K562 (cell line): ENCODE measurements around the gene KLHL14. TPM values are rescaled to one million over a fixed set of nuclear protein-coding genes. Genes with fewer than 3 reads are reported as not detected.

Experiments used
- ATAC-seq: fragments of 200-7000 bp; cut with Tn5 transposase; 3 replicates; pipeline ENCODE4 v1.9.1; 2020; ENCODE audit warnings: moderate library complexity
- BruUV-seq: library from RNA; stranded (reverse); fragments of 400-500 nt; replicated peaks from 2 replicates; lab custom pipeline; 2021; lab: Mats Ljungman, UMichigan
- CTCF ChIA-PET: fragments of 300-600 bp; formaldehyde crosslinking; extraction: SDS; loops from one replicate; lab custom pipeline; 2021; ENCODE audit warnings: low intra/inter-chr PET ratio; lab: Yijun Ruan, JAX
- POLR2A ChIA-PET: fragments of 300-600, 350-650 bp; sonication (Branson Sonifier 250); formaldehyde crosslinking; extraction: SDS; loops from one replicate; lab custom pipeline; 2021; ENCODE audit warnings: antibody characterized with exemption, inconsistent platforms; lab: Yijun Ruan, JAX
- DNase-seq, 4 experiments: peaks; one replicate each; pipeline versions ENCODE4 v3.0.0 to v3.0.0-alpha.2; 2011 to 2018; ENCODE audit warnings: low spot score in 3 of 4, mixed read lengths in 3 of 4; ENCODE audit errors: extremely low read depth in 1 of 4
- FAIRE-seq: peaks from 2 replicates; lab custom pipeline; 2011; peaks lifted over from hg19 to GRCh38; lab: Jason Lieb, UNC
- H2AFZ ChIP-seq: 2 replicates; pipeline ENCODE4 v1.6.0; 2011; ENCODE audit warnings: low read depth, low read length, control low read depth, inconsistent platforms
- H3K27ac ChIP-seq: fragments of 200-600 bp; 3 replicates; pipeline ENCODE4 v1.8.0; 2011; ENCODE audit warnings: low read depth, mild to moderate bottlenecking, control low read depth, inconsistent platforms, low read length, moderate library complexity, mixed read lengths; ENCODE audit errors: extremely low read depth
- H3K27me3 ChIP-seq, 2 experiments: fragments of 300-600 bp in 1 of 2; 2 replicates in 1 of 2; 3 replicates in 1 of 2; pipeline versions ENCODE4 v1.6.0 to v1.8.0; 2011; ENCODE audit warnings: inconsistent platforms in 2 of 2, low read length in 2 of 2, mild to moderate bottlenecking in 1 of 2, mixed read lengths in 1 of 2, moderate library complexity in 1 of 2; ENCODE audit not compliant: control insufficient read depth in 2 of 2, insufficient read depth in 2 of 2
- H3K36me3 ChIP-seq: fragments of 300-600 bp; 3 replicates; pipeline ENCODE4 v1.8.0; 2011; ENCODE audit warnings: mild to moderate bottlenecking, low read length, inconsistent platforms; ENCODE audit not compliant: control insufficient read depth, insufficient read depth
- H3K4me1 ChIP-seq, 2 experiments: fragments of 200-600 bp in 1 of 2; replicated peaks in 1 of 2; 2 replicates in 1 of 2; 3 replicates in 1 of 2; pipeline versions ENCODE4 v1.5.1 to v1.8.0; 2011; ENCODE audit warnings: inconsistent platforms in 2 of 2, low read length in 2 of 2, mild to moderate bottlenecking in 1 of 2, mixed read lengths in 1 of 2, moderate library complexity in 1 of 2; ENCODE audit not compliant: control insufficient read depth in 2 of 2, insufficient read depth in 2 of 2
- H3K4me2 ChIP-seq: 2 replicates; pipeline ENCODE4 v1.6.1; 2011; ENCODE audit warnings: low read length, control low read depth, inconsistent platforms, mixed read lengths; ENCODE audit not compliant: insufficient read depth
- H3K4me3 ChIP-seq: fragments of 200-600 bp; sonication (generic), shearing (Covaris generic); 2 replicates; pipeline ENCODE4 v1.5.1; 2016; ENCODE audit warnings: control low read depth, inconsistent platforms
- H3K79me2 ChIP-seq: fragments of 200-600 bp; 3 replicates; pipeline ENCODE4 v1.8.0; 2011; ENCODE audit warnings: low read length, inconsistent platforms; ENCODE audit not compliant: control insufficient read depth, insufficient read depth
- H3K9ac ChIP-seq, 2 experiments: 2 replicates each; pipeline versions ENCODE4 v1.6.0 to v1.6.1; 2011; ENCODE audit warnings: low read depth in 2 of 2, low read length in 2 of 2, control low read depth in 1 of 2, inconsistent platforms in 1 of 2, mild to moderate bottlenecking in 1 of 2, mixed read lengths in 1 of 2; ENCODE audit not compliant: insufficient read depth in 1 of 2
- H3K9me1 ChIP-seq: one replicate; pipeline ENCODE4 v1.6.0; 2011; ENCODE audit warnings: inconsistent platforms, mild to moderate bottlenecking, low read length, moderate library complexity; ENCODE audit not compliant: control insufficient read depth, insufficient read depth
- H3K9me3 ChIP-seq: replicated peaks from 2 replicates; pipeline ENCODE4 v1.5.1; 2011; ENCODE audit warnings: low read depth, low read length, inconsistent platforms; ENCODE audit not compliant: control insufficient read depth, insufficient read depth
- H4K20me1 ChIP-seq: replicated peaks from 2 replicates; pipeline ENCODE4 v1.6.1; 2011; ENCODE audit warnings: low read length, inconsistent platforms, mixed read lengths; ENCODE audit not compliant: control insufficient read depth, insufficient read depth
- BRD4 ChIP-seq: fragments of 200-600 bp; sonication (generic); IDR thresholded peaks from 2 replicates; pipeline ENCODE4 v1.6.1; 2017; ENCODE audit warnings: inconsistent platforms
- FOS ChIP-seq: IDR thresholded peaks from 3 replicates; pipeline ENCODE4 v1.6.1; 2011; ENCODE audit not compliant: insufficient read length; ENCODE audit errors: extremely low read depth
- GABPB1 ChIP-seq: sonication (generic); formaldehyde crosslinking; IDR thresholded peaks from 2 replicates; pipeline ENCODE4 v1.8.0; 2022; ENCODE audit warnings: mild to moderate bottlenecking, missing genetic modification reagents
- KDM2B ChIP-seq: fragments of 250-450 bp; sonication (Bioruptor Pico); IDR thresholded peaks from 2 replicates; pipeline ENCODE4 v1.8.0; 2021; ENCODE audit warnings: mild to moderate bottlenecking, moderate library complexity
- LARP7 ChIP-seq: fragments of 450-650 bp; IDR thresholded peaks from 2 replicates; pipeline ENCODE4 v1.6.1; 2016
- MAFG ChIP-seq: fragments of 450-650 bp; conservative IDR thresholded peaks from 2 replicates; pipeline ENCODE4 v1.6.1; 2016; ENCODE audit warnings: missing genetic modification characterization, missing compliant biosample characterization
- MED1 ChIP-seq: sonication (generic); formaldehyde crosslinking; IDR thresholded peaks from 2 replicates; pipeline ENCODE4 v1.8.1; 2023; ENCODE audit warnings: missing genetic modification reagents, borderline replicate concordance
- NCOA6 ChIP-seq: fragments of 450-650 bp; IDR thresholded peaks from 2 replicates; pipeline ENCODE4 v1.6.1; 2017; ENCODE audit warnings: mild to moderate bottlenecking
- POLR3A ChIP-seq: IDR thresholded peaks from 2 replicates; pipeline ENCODE4 v1.6.1; 2011; ENCODE audit warnings: borderline replicate concordance, mild to moderate bottlenecking, moderate library complexity; ENCODE audit not compliant: insufficient read length, insufficient read depth; ENCODE audit errors: extremely low read depth
- SMAD4 ChIP-seq: fragments of 250-450 bp; sonication (Bioruptor Pico); conservative IDR thresholded peaks from 2 replicates; pipeline ENCODE4 v1.8.0; 2021; ENCODE audit warnings: inconsistent platforms, mild to moderate bottlenecking, moderate library complexity
- SREBF2 ChIP-seq: sonication (generic); formaldehyde crosslinking; IDR thresholded peaks from 2 replicates; pipeline ENCODE4 v1.4.0; 2020; ENCODE audit warnings: mild to moderate bottlenecking, missing genetic modification reagents
- TEAD4 ChIP-seq, 2 experiments: sonication (generic) in 1 of 2; formaldehyde crosslinking in 1 of 2; IDR thresholded peaks; 2 replicates each; pipeline versions ENCODE4 v1.6.1 to v1.8.0; 2012 to 2022; ENCODE audit warnings: borderline replicate concordance in 1 of 2, inconsistent platforms in 1 of 2, low read length in 1 of 2, mild to moderate bottlenecking in 1 of 2, missing genetic modification reagents in 1 of 2
- TGIF2 ChIP-seq: sonication (generic); formaldehyde crosslinking; IDR thresholded peaks from 2 replicates; pipeline ENCODE4 v1.8.1; 2022; ENCODE audit warnings: mild to moderate bottlenecking, missing genetic modification reagents, moderate library complexity
- ZNF12 ChIP-seq: sonication (generic); formaldehyde crosslinking; IDR thresholded peaks from 2 replicates; pipeline ENCODE4 v1.4.0; 2020; ENCODE audit warnings: mild to moderate bottlenecking, missing genetic modification reagents
- ZNF57 ChIP-seq: fragments of 450-650 bp; formaldehyde crosslinking; IDR thresholded peaks from 2 replicates; pipeline ENCODE4 v1.4.0; 2020; ENCODE audit warnings: mild to moderate bottlenecking, moderate library complexity
- WGBS: fragments of 100-300 bp; shearing (Covaris generic); methylation state at CpG from one replicate; pipeline ENCODE4 v1.1.6; 2016; ENCODE audit warnings: low coverage, mixed read lengths; ENCODE audit not compliant: insufficient coverage; ENCODE audit errors: missing lambda C conversion rate; 5-methylcytosine and 5-hydroxymethylcytosine counted together
- in situ Hi-C: fragments of 300-500 bp; cut with MboI; formaldehyde crosslinking; loops from 4 replicates; pipeline ENCODE4 v1.15.0; 2018; ENCODE audit warnings: inconsistent platforms, mixed read lengths
- intact Hi-C: fragments of 100-400 bp; cut with micrococcal nuclease; formaldehyde crosslinking; loops from 2 replicates; pipeline ENCODE4 v1.14.2; 2022
- polyA plus RNA-seq, 8 experiments: library from polyadenylated mRNA; depleted of rRNA in 4 of 8; stranded (reverse) in 5 of 8; unstranded in 3 of 8; fragments of >200 nt; fragmentation: Nextera tagmentation in 2 of 8; fragmentation: Illumina TruSeq in 1 of 8; extraction: Ambion mirVana in 2 of 8; extraction: Trizol in 1 of 8; gene quantifications; 2 replicates each; pipeline versions ENCODE4 v1.2.1 to v1.2.3, GENCODE V29; 2011 to 2014; ENCODE audit warnings: inconsistent platforms in 1 of 8, missing spikeins in 1 of 8
- total RNA-seq, 7 experiments: library from RNA; depleted of rRNA in 6 of 7; stranded (reverse); fragments of >200 nt in 6 of 7; fragmentation: Illumina TruSeq in 2 of 7; extraction: Trizol in 2 of 7; gene quantifications; 2 replicates each; pipeline versions ENCODE4 v1.2.1 to v1.2.3, GENCODE V29; 2011 to 2021; ENCODE audit warnings: low replicate concordance in 1 of 7
- TF ChIP-seq, protein P1 (sequence below): fragments of 250-450 bp; sonication (Bioruptor Pico); IDR thresholded peaks from 2 replicates; pipeline ENCODE4 v1.5.0; 2021
- TF ChIP-seq, protein P2 (sequence below): sonication (generic); formaldehyde crosslinking; IDR thresholded peaks from 2 replicates; pipeline ENCODE4 v1.8.0; 2023; ENCODE audit warnings: mild to moderate bottlenecking, missing genetic modification reagents

KLHL14 gene
- total and polyA plus RNA-seq, 9 of the 15 experiments (the other 6 are each of a cell fraction or from before 2014, with no cell fraction given) = not detected

DNA sequence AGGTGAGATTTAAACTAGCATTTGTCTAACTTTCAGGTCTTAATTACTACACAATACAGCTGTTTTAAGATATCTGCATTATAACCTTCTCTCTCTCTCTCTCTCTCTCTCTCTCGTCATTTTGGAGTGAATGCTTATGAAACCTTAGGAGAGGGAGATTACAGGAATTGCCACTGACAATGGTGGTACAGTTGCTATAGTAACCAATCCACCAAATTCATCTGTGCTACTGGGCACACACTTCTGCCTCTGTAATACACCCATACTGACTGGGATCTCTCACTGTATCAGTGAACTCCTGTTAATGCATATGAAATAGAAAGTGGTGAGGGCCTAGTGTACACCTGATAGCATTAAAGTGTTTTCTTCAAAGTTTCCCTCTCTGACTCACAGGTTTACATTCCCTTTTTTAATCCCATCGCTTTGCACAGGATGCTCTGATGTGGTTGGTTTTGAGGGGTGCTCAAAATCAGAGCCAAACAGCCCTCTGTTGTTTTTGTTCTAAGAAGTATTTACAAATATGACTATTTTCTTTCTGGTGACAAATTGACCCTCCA is 13.1 kb downstream of the KLHL14 start:
- in situ Hi-C loops = no loop called here

DNA sequence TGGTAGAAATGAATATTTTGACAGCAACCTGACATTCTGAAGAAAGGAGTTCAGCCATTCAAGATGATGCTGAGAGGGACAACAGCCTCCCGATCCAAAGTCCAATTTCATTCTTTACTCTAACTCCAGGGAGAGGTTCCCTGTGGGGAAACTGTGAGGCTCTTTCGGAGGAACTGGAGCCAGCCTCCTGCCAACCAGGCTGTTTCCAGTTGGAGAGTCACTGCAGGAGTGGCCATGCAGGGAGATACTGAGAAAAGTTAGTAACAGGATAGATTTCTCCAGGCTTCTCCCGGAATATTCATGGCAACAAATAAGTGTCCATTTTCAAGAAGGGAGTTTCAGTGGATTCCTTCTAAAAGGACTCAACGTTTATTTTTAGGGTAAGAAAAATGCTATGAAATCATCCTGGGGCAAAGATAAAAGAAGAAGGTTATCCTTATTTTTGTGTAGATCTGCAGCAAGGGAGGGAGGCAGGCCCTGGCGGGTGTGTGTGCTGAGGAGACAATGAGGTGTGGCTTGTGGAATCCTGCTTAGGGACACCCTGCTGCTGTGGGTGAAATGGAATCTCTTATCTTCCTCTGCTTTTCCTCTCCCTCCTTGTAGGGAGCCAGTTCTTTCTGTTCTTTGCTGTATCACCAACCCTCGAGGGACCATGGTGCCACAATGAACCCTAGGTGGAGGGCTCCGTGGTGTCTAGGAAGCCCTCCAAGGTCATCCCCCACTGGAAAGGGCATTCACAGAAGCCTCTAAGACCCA is 18.1 kb downstream of the KLHL14 start:
- Histone ChIP-seq H2AFZ (no peak overlapping the region), H3K9me1 (no peaks in the 10 kb centered on the region), H3K4me2 (no peak overlapping the region), H3K9ac (no peak overlapping the region), H3K4me3 (no peak overlapping the region), H3K36me3 (no peaks in the 10 kb centered on the region), H3K27ac (no peak overlapping the region), H3K79me2 (no peaks in the 10 kb centered on the region), H4K20me1 (no peaks in the 10 kb centered on the region), H3K9me3 (no peaks in the 10 kb centered on the region), H3K4me1 (no peaks in the 10 kb centered on the region), H3K27me3 (no peaks in the 10 kb centered on the region)
- POLR2A ChIA-PET = no interaction called here
- FAIRE-seq (no peak), ATAC-seq (no peak), DNase-seq (no peak)
- intact Hi-C loops = no loop called here
- CTCF ChIA-PET = no interaction called here
- no TSS peak for BruUV-seq
- WGBS = 0% methylated on average over 7 of the region's 7 CpGs
- in situ Hi-C loops = no loop called here
- TF ChIP-seq BRD4 (no peak), POLR3A (no peak), SMAD4 (CRISPR knock-in tag) (no peak)
- TF ChIP-seq, protein P1, sequence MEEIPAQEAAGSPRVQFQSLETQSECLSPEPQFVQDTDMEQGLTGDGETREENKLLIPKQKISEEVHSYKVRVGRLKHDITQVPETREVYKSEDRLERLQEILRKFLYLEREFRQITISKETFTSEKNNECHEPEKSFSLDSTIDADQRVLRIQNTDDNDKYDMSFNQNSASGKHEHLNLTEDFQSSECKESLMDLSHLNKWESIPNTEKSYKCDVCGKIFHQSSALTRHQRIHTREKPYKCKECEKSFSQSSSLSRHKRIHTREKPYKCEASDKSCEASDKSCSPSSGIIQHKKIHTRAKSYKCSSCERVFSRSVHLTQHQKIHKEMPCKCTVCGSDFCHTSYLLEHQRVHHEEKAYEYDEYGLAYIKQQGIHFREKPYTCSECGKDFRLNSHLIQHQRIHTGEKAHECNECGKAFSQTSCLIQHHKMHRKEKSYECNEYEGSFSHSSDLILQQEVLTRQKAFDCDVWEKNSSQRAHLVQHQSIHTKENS = no peak
- TF ChIP-seq, protein P2, sequence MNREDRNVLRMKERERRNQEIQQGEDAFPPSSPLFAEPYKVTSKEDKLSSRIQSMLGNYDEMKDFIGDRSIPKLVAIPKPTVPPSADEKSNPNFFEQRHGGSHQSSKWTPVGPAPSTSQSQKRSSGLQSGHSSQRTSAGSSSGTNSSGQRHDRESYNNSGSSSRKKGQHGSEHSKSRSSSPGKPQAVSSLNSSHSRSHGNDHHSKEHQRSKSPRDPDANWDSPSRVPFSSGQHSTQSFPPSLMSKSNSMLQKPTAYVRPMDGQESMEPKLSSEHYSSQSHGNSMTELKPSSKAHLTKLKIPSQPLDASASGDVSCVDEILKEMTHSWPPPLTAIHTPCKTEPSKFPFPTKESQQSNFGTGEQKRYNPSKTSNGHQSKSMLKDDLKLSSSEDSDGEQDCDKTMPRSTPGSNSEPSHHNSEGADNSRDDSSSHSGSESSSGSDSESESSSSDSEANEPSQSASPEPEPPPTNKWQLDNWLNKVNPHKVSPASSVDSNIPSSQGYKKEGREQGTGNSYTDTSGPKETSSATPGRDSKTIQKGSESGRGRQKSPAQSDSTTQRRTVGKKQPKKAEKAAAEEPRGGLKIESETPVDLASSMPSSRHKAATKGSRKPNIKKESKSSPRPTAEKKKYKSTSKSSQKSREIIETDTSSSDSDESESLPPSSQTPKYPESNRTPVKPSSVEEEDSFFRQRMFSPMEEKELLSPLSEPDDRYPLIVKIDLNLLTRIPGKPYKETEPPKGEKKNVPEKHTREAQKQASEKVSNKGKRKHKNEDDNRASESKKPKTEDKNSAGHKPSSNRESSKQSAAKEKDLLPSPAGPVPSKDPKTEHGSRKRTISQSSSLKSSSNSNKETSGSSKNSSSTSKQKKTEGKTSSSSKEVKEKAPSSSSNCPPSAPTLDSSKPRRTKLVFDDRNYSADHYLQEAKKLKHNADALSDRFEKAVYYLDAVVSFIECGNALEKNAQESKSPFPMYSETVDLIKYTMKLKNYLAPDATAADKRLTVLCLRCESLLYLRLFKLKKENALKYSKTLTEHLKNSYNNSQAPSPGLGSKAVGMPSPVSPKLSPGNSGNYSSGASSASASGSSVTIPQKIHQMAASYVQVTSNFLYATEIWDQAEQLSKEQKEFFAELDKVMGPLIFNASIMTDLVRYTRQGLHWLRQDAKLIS (CRISPR knock-in tag) = no peak

More for the DNA sequence above, 13.1 kb downstream of the KLHL14 start:
- H3K27ac ChIP-seq = no peak overlapping the region
- no peak overlapping the region for H3K4me3 ChIP-seq
- no peak overlapping the region for H2AFZ ChIP-seq
- H4K20me1 ChIP-seq = no peaks in the 10 kb centered on the region
- DNase-seq (no peak), FAIRE-seq (no peak), ATAC-seq (no peak)
- ChIA-PET POLR2A (no interaction called here), CTCF (no interaction called here)
- H3K4me2 ChIP-seq = no peak overlapping the region
- no peaks in the 10 kb centered on the region for H3K27me3 ChIP-seq
- BruUV-seq = no TSS peak
- H3K79me2 ChIP-seq = no peaks in the 10 kb centered on the region
- no peaks in the 10 kb centered on the region for H3K36me3 ChIP-seq
- H3K9me1 ChIP-seq = no peaks in the 10 kb centered on the region
- TF ChIP-seq NCOA6 (no peak), TEAD4 (IDR thresholded peaks at IDR 0.05; ENCODE audit: low read length) (no peak), TEAD4 (CRISPR knock-in tag; IDR thresholded peaks at IDR 0.05; ENCODE audit: borderline replicate concordance) (no peak), ZNF57 (no peak), LARP7 (no peak), SREBF2 (no peak), FOS (no peak), ZNF12 (CRISPR knock-in tag) (no peak), TGIF2 (no peak), KDM2B (CRISPR knock-in tag) (no peak), MAFG (no peak), MED1 (CRISPR knock-in tag) (no peak), GABPB1 (CRISPR knock-in tag) (no peak)
- WGBS = 0% methylated on average over 1 of the region's 2 CpGs
- H3K4me1 ChIP-seq = no peaks in the 10 kb centered on the region
- intact Hi-C loops = no loop called here
- H3K9me3 ChIP-seq = no peaks in the 10 kb centered on the region
- H3K9ac ChIP-seq = no peak overlapping the region
